Mammary epithelial cell (primary cell): ENCODE measurements around the gene DPYSL3.

Source experiments
- EZH2 ChIP-seq: IDR thresholded peaks from 2 replicates; pipeline ENCODE4 v1.6.1; 2012; ENCODE audit warnings: low read length, inconsistent platforms, borderline replicate concordance
- TF ChIP-seq, protein P1 (sequence below), 2 donors: IDR thresholded peaks in 1 of 2; conservative IDR thresholded peaks in 1 of 2; 2 replicates each; pipeline ENCODE4 v1.5.1; 2011 to 2012; ENCODE audit warnings: inconsistent platforms in 2 of 2, low read length in 2 of 2, mild to moderate bottlenecking in 2 of 2, control low read depth in 1 of 2, low read depth in 1 of 2; ENCODE audit not compliant: insufficient read depth in 1 of 2; ENCODE audit errors: extremely low read depth in 1 of 2

DNA sequence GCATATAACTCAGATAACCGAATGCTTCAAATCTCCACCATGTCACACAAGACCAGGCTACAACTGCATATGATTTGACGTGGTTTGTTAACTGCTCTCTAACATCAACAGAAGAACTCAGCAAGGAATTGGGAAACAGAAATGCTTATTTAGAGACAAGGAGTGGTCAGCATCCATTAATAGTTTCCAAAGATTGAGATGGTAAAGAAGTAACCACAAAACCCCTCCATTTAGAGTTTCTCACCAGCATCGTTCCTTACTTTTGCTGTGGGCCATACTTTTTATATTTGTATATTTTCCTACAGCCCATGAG lies 25.2 kb downstream of the DPYSL3 start:
- TF ChIP-seq, protein P1, sequence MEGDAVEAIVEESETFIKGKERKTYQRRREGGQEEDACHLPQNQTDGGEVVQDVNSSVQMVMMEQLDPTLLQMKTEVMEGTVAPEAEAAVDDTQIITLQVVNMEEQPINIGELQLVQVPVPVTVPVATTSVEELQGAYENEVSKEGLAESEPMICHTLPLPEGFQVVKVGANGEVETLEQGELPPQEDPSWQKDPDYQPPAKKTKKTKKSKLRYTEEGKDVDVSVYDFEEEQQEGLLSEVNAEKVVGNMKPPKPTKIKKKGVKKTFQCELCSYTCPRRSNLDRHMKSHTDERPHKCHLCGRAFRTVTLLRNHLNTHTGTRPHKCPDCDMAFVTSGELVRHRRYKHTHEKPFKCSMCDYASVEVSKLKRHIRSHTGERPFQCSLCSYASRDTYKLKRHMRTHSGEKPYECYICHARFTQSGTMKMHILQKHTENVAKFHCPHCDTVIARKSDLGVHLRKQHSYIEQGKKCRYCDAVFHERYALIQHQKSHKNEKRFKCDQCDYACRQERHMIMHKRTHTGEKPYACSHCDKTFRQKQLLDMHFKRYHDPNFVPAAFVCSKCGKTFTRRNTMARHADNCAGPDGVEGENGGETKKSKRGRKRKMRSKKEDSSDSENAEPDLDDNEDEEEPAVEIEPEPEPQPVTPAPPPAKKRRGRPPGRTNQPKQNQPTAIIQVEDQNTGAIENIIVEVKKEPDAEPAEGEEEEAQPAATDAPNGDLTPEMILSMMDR (conservative IDR thresholded peaks at IDR 0.05 in 1 of 2, IDR thresholded peaks at IDR 0.05 in 1 of 2; ENCODE audit: extremely low read depth in 1 of 2, insufficient read depth in 1 of 2, low read depth in 1 of 2, low read length in 2 of 2) = no peak
- TF ChIP-seq EZH2 = no peak
